T follicular helper cell (primary cell): ENCODE results near the gene TEX9.
"Not testable (repeated sequence)": the region's sequence is repeated elsewhere in the genome, so short reads cannot be mapped to it uniquely, and the experiment has no call there.

Experiments used
- DNase-seq: peaks from one replicate; pipeline ENCODE4 v3.0.0-alpha.2; 2020; ENCODE audit warnings: low read depth

Gene TEX9

GRCh38 chr15:56366211-56366610 lies 985 bp downstream of the TEX9 start:
- DNase-seq = no peak

DNA sequence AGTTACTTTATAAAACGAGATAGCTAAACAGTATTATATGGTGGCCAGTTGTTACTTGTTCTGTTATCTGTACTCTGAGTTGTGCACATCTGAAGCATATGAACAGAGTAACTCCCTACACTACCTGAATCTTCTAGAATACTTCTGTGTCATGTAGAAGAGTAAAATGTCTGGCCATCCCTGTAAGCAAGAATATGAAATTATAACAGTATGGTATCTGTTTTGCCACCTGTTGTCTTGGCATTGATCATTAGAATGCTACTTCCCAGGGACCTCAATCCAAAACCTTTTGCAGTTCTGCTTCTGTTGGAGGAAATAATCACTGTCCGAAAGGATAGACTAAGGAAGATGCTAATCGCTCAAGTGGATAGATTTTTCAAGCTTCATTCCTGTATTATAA lies 1.9 kb downstream of the TEX9 start:
- no peak for DNase-seq

GRCh38 chr15:56369234-56369633 lies 4.0 kb downstream of the TEX9 start:
- no peak for DNase-seq

- no peak for DNase-seq
Measured at GRCh38 chr15:56371495-56372147, 6.4 kb downstream of the TEX9 start.

- DNase-seq = not testable (repeated sequence)
Measured at GRCh38 chr15:56374693-56375092, 9.5 kb downstream of the TEX9 start.

- not testable (repeated sequence) for DNase-seq
Measured at GRCh38 chr15:56377822-56378221, 12.6 kb downstream of the TEX9 start.

DNA sequence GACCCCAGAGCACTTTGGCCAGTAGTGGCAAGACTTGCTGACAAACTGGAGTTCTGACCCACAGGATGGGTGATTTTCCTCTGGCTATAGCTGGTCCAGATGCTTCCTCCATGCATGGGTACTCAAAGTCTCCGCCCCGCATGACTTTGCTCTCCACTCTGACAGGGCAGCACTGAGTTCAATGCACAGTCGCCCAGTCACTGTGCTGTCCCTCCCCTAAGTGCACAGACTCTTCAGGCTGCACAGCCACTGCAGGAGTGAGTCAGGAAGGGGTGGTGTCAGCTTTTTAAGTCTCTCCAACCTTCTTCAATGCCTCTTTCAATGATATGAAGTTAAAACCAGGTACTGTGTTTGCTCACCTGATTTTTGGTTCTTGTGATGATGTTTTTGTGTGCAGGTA lies 17.8 kb downstream of the TEX9 start:
- no peak for DNase-seq

DNA sequence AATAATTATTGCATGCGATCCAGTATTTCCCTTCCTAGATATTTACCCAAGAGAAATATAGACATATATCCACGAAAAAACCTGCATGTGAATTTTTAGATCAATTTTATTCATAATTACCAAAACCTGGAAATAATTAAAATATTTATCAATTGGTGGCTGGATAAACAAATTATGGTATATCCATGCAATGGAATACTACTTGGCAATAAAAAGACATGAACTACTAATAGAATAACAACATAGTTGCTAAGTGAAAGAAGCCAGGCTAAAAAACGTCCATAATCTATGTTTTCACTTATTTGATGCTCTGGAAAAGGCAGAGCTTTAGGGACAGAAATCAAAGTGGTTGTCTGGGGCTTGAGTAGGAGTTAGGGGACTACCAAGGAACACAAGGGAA lies 20.7 kb downstream of the TEX9 start:
- no peak for DNase-seq

GRCh38 chr15:56390739-56391267 lies 25.6 kb downstream of the TEX9 start:
- no peak for DNase-seq

DNA sequence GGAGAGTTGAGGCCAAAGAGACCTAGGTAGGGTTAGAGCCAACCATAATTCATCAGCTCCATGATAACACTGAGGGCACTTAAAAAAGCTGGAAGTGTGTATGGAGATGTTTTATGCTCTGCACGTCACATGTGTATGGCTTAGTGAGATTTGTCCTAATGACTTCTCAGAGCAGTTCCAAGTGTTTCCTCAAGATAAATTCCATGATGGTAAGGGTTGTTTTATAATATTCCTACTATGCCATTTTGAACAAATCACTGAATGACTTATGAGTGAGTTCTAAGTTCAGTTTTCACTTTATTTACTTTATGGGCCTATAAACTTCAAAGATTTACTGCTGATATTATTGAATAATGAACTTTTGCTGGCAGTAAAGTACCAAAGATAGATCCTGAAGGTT lies 28.1 kb downstream of the TEX9 start:
- DNase-seq = no peak

DNA sequence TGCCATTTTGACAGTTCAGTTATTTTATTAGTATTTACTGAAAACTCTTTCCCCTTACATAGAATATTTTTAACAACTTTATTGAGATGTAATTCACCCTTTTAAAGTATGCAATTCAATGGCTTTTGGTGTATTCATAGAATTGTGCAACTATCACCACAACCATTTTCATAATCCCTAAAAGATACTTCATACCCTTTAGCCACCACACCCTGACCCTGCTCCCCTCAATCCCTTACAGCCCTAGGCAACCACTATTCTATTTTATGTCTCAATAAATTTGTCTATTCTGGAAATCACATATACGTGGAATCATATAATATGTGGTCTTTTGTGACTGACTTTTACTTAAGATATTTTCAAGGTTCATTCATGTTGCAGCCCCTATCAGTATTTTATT lies 29.7 kb downstream of the TEX9 start:
- no peak for DNase-seq

- DNase-seq = not testable (repeated sequence)
Measured at GRCh38 chr15:56397325-56397724, 32.1 kb downstream of the TEX9 start.

DNA sequence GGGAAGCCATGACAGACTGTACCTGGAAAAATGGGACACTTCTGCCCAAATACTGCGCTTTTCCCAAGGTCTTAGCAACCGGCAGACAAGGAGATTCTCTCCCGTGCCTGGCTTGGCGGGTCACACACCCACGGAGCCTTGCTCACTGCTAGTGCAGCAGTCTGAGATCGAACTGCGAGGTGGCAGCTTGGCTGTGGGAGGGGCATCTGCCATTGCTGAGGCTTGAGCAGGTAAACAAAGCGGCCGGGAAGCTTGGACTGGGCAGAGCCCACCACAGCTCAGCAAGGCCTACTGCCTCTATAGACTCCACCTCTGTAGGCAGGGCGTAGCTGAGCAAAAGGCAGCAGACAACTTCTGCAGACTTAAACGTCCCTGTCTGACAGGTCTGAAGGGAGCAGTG lies 34.0 kb downstream of the TEX9 start:
- DNase-seq = not testable (repeated sequence)

DNA sequence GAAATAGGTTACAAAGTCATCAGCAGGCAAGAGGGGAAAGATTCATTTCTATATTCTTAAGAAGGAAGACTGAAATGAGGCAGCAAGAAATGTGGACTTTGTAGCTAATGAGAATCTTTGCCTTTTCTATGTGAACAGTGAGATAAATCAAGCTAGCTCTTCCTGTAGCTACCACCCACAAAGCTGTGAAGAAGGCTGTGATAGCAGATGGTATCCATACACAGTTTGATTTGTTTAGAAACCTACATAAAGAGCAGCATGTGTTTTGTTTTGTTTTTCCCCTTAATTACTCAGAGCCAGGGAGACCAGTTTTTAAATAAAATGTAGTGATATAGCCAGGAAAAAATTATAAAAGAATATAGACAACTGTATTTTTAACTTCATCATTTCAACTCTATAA lies 45.5 kb downstream of the TEX9 start:
- DNase-seq = no peak

- no peak for DNase-seq
Measured at GRCh38 chr15:56411122-56411749, 46.0 kb downstream of the TEX9 start.

GRCh38 chr15:56413114-56413733 lies 48.0 kb downstream of the TEX9 start:
- not testable (repeated sequence) for DNase-seq

- no peak for DNase-seq
Measured at GRCh38 chr15:56425276-56425675, 60.0 kb downstream of the TEX9 start.

- no peak for DNase-seq
Measured at GRCh38 chr15:56425976-56426375, 60.8 kb downstream of the TEX9 start.

DNA sequence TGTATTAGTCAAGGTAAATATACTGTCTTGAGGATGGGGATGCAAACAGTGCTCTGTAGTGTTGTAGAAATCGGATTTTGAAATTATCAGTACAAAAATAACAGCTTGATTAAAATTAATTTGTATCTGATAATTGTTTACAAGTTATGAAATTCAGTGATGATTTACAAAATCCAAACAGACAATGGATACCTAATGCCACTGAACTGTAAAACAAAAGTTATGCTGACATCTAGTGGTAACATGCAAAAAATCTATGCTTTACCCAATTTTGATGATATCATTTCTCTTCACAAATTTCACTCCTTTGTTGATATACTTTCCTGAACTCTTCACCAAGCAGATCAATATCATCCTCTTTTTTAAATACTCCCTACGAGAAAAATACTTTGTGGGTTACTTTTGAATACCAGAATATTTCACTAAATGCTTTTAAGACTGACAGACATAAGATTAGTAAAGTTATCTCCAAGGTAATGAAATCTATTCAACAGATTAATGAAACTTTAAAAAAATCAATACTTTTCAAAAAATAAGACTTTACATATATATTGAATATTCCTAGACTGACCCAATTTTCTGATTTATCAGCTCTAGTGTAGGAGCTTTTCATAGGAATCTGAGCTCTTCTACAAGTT lies 63.7 kb downstream of the TEX9 start:
- DNase-seq = no peak

GRCh38 chr15:56432304-56432703 lies 67.1 kb downstream of the TEX9 start:
- DNase-seq = no peak

- no peak for DNase-seq
Measured at GRCh38 chr15:56440214-56440770, 75.1 kb downstream of the TEX9 start.

DNA sequence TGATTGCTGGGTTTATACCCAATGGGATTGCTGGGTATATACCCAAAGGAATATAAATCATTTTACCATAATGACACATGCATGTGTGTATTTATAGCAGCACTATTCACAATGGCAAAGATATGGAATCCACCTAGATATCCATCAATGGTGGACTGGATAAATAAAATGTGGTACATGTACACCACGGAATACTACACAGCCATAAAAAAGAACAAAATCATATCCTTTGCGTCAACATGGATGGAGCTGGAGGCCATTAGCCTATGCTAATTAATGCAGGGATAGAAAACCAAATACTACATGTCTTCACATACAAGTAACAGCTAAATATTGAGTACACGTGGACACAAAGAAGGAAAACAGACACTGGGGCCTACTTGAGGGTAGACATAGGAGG lies 77.1 kb downstream of the TEX9 start:
- no peak for DNase-seq
